GM19397 (cell line): ENCODE data around the gene AP5Z1.
"Not testable (repeated sequence)": the region's sequence is repeated elsewhere in the genome, so short reads cannot be mapped to it uniquely, and the experiment has no call there.

Source experiments
- ATAC-seq: cut with Tn5 transposase; IDR thresholded peaks from one replicate; pipeline ENCODE4 v1.9.1; 2021; ENCODE audit warnings: mild to moderate bottlenecking, moderate library complexity; ENCODE audit not compliant: unreplicated experiment

The AP5Z1 gene

GRCh38 chr7:4800926-4801838 is 25.8 kb downstream of the AP5Z1 start:
- no peak for ATAC-seq

GRCh38 chr7:4801839-4802231 is 26.4 kb downstream of the AP5Z1 start:
- ATAC-seq, result no peak

- not testable (repeated sequence) for ATAC-seq
These were observed 27.2 kb downstream of the AP5Z1 start for GRCh38 chr7:4802577-4802976.

GRCh38 chr7:4803397-4804241 is 28.2 kb downstream of the AP5Z1 start:
- no peak for ATAC-seq

- no peak for ATAC-seq
These were observed 29.9 kb downstream of the AP5Z1 start for GRCh38 chr7:4805110-4805983.

GRCh38 chr7:4805984-4806300 is 30.5 kb downstream of the AP5Z1 start:
- ATAC-seq, result no peak

GRCh38 chr7:4806983-4807597 is 31.7 kb downstream of the AP5Z1 start:
- ATAC-seq, result no peak

GRCh38 chr7:4807598-4808016 is 32.2 kb downstream of the AP5Z1 start:
- no peak for ATAC-seq

GRCh38 chr7:4808026-4808425 is 32.6 kb downstream of the AP5Z1 start:
- no peak for ATAC-seq

- ATAC-seq, result no peak
These were observed 33.1 kb downstream of the AP5Z1 start for GRCh38 chr7:4808565-4808964.

GRCh38 chr7:4809091-4809591 is 33.7 kb downstream of the AP5Z1 start:
- no peak for ATAC-seq

GRCh38 chr7:4809666-4810065 is 34.2 kb downstream of the AP5Z1 start:
- no peak for ATAC-seq

GRCh38 chr7:4814433-4814832 is 39.0 kb downstream of the AP5Z1 start:
- ATAC-seq, result no peak

- ATAC-seq, result no peak
These were observed 39.7 kb downstream of the AP5Z1 start for GRCh38 chr7:4815121-4815520.

- ATAC-seq, result no peak
These were observed 40.4 kb downstream of the AP5Z1 start for GRCh38 chr7:4815609-4816418.

- ATAC-seq, result no peak
These were observed 41.1 kb downstream of the AP5Z1 start for GRCh38 chr7:4816419-4817080.

GRCh38 chr7:4817178-4817901 is 41.9 kb downstream of the AP5Z1 start:
- no peak for ATAC-seq

GRCh38 chr7:4818000-4818794 is 42.8 kb downstream of the AP5Z1 start:
- ATAC-seq, result no peak
